ENCODE results near the gene SMTNL2.
"Not testable (repeated sequence)": the region's sequence is repeated elsewhere in the genome, so short reads cannot be mapped to it uniquely, and the experiment has no call there.

The SMTNL2 gene

GRCh38 chr17:4591529-4591928, 7.2 kb downstream of the SMTNL2 start:
- Mint-ChIP-seq H3K9me3 (no peaks in the 10 kb centered on the region), H3K36me3 (no peaks in the 10 kb centered on the region), H3K4me3 (no peak overlapping the region), H3K27ac (no peak overlapping the region), H3K27me3 (peaks cover 35 to 54% of the 10 kb centered on the region in 2 donors), H3K4me1 (peaks cover 6 to 8% of the 10 kb centered on the region in 2 donors)
- DNase-seq (no peak), ATAC-seq (replicated peaks) (no peak)

GRCh38 chr17:4592240-4593005, 8.1 kb downstream of the SMTNL2 start:
- Mint-ChIP-seq H3K4me1 (peaks cover 6 to 8% of the 10 kb centered on the region in 2 donors), H3K27ac (no peak overlapping the region), H3K4me3 (no peak overlapping the region), H3K27me3 (peaks cover 36 to 55% of the 10 kb centered on the region in 2 donors), H3K9me3 (no peaks in the 10 kb centered on the region), H3K36me3 (no peaks in the 10 kb centered on the region)
- DNase-seq: no peak
- no peak for ATAC-seq (replicated peaks)

GRCh38 chr17:4593021-4593421, 8.7 kb downstream of the SMTNL2 start:
- Mint-ChIP-seq H3K4me1 (peaks cover 6 to 8% of the 10 kb centered on the region in 2 donors), H3K27ac (no peak overlapping the region), H3K9me3 (no peaks in the 10 kb centered on the region), H3K4me3 (no peak overlapping the region), H3K36me3 (no peaks in the 10 kb centered on the region), H3K27me3 (peaks cover 36 to 61% of the 10 kb centered on the region in 2 donors)
- DNase-seq: no peak
- ATAC-seq (replicated peaks): no peak

GRCh38 chr17:4594406-4594805, 10.1 kb downstream of the SMTNL2 start:
- Mint-ChIP-seq H3K27ac (no peak overlapping the region), H3K36me3 (no peaks in the 10 kb centered on the region), H3K4me1 (peaks cover 4 to 8% of the 10 kb centered on the region in 2 donors), H3K27me3 (peaks cover 43 to 57% of the 10 kb centered on the region in 2 donors), H3K4me3 (no peak overlapping the region), H3K9me3 (no peaks in the 10 kb centered on the region)
- DNase-seq (no peak), ATAC-seq (replicated peaks) (no peak)

DNA sequence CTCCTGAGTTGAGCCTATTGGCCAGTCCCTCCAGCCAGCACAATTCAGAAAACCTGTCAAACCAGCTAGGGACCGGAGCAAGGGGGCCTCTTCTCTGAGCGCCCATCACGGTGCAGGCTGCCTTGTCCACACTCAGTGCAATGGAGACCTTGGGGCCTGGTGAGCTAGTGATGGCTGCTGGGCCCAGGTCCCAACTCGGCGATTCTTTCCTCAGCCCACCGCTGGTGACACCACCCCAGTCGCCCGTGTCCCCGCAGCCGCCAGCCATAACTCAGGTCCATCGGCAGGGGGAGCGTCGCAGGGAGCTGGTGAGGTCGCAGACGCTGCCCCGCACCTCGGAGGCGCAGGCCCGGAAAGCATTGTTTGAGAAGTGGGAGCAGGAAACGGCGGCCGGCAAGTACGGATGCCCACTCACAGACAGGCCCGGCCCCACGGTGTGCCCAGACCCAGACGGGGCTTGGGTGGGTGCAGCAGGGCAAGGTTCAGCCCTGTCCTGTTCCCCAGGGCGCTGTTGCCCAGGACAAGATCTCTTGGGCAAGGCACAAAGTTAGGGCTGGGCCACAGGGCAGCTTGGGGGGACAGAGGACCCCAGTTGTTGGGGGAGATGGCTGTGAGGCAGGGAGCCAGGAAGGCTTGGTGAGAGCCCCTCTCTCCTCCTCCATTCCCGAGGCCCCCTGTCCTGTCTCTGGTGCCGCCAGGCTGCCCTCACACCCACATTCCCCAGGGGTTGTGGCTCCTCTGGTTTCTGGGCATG, 10.8 kb downstream of the SMTNL2 start:
- peak; percentile 78 to 80 for ATAC-seq (replicated peaks)
- H3K9me3 Mint-ChIP-seq: no peaks in the 10 kb centered on the region
- H3K27me3 Mint-ChIP-seq: peaks cover 45 to 62% of the 10 kb centered on the region in 2 donors
- no peak overlapping the region for H3K27ac Mint-ChIP-seq
- no peak for DNase-seq
- peaks cover 4 to 8% of the 10 kb centered on the region in 2 donors for H3K4me1 Mint-ChIP-seq
- H3K4me3 Mint-ChIP-seq: peak overlapping the region in 1 of 2 donors; percentile 12
- no peaks in the 10 kb centered on the region for H3K36me3 Mint-ChIP-seq

DNA sequence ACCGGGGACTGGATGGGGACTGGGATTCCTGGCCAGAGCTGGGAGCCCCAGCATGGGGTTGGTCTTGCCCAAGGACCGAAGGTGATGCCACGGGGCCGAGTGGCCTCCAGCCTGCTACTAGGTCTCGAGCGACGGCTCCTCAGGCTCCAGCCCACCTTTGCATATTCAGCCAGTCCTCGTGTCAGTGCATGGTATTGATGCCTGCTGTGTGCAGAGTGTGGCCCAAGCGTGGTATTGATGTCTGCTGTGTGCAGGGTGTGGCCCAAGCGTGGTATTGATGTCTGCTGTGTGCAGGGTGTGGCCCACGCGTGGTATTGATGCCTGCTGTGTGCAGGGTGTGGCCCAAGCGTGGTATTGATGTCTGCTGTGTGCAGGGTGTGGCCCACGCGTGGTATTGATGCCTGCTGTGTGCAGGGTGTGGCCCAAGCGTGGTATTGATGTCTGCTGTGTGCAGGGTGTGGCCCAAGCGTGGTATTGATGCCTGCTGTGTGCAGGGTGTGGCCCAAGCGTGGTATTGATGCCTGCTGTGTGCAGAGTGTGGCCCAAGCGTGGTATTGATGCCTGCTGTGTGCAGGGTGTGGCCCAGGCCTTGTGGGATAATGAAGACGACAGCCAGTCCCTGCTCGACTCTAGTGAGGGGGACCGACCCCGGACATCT, 11.5 kb downstream of the SMTNL2 start:
- H3K27me3 Mint-ChIP-seq: peaks cover 41 to 62% of the 10 kb centered on the region in 2 donors
- H3K9me3 Mint-ChIP-seq; H3K27ac Mint-ChIP-seq; H3K4me1 Mint-ChIP-seq; DNase-seq; ATAC-seq (replicated peaks); H3K36me3 Mint-ChIP-seq; H3K4me3 Mint-ChIP-seq: not testable (repeated sequence)

GRCh38 chr17:4596636-4597380, 12.5 kb downstream of the SMTNL2 start:
- no peak overlapping the region for H3K27ac Mint-ChIP-seq
- ATAC-seq (replicated peaks) (no peak), DNase-seq (no peak)
- H3K9me3 Mint-ChIP-seq: no peaks in the 10 kb centered on the region
- H3K27me3 Mint-ChIP-seq: peaks cover 41 to 57% of the 10 kb centered on the region in 2 donors
- H3K36me3 Mint-ChIP-seq: no peaks in the 10 kb centered on the region
- no peak overlapping the region for H3K4me3 Mint-ChIP-seq
- H3K4me1 Mint-ChIP-seq: peaks cover 4 to 8% of the 10 kb centered on the region in 2 donors

- Mint-ChIP-seq H3K36me3 (no peaks in the 10 kb centered on the region), H3K4me1 (peaks cover 4 to 8% of the 10 kb centered on the region in 2 donors), H3K9me3 (no peaks in the 10 kb centered on the region), H3K27me3 (peaks cover 29 to 57% of the 10 kb centered on the region in 2 donors), H3K27ac (no peak overlapping the region), H3K4me3 (no peak overlapping the region)
- no peak for ATAC-seq (replicated peaks)
- no peak for DNase-seq
Measured at GRCh38 chr17:4597975-4598374, 13.6 kb downstream of the SMTNL2 start.

- no peaks in the 10 kb centered on the region for H3K9me3 Mint-ChIP-seq
- H3K4me1 Mint-ChIP-seq: peaks cover 4 to 8% of the 10 kb centered on the region in 2 donors
- no peak overlapping the region for H3K4me3 Mint-ChIP-seq
- no peak overlapping the region for H3K27ac Mint-ChIP-seq
- DNase-seq (no peak), ATAC-seq (replicated peaks) (no peak)
- no peaks in the 10 kb centered on the region for H3K36me3 Mint-ChIP-seq
- peaks cover 24 to 52% of the 10 kb centered on the region in 2 donors for H3K27me3 Mint-ChIP-seq
Measured at GRCh38 chr17:4598776-4599504, 14.6 kb downstream of the SMTNL2 start.

DNA sequence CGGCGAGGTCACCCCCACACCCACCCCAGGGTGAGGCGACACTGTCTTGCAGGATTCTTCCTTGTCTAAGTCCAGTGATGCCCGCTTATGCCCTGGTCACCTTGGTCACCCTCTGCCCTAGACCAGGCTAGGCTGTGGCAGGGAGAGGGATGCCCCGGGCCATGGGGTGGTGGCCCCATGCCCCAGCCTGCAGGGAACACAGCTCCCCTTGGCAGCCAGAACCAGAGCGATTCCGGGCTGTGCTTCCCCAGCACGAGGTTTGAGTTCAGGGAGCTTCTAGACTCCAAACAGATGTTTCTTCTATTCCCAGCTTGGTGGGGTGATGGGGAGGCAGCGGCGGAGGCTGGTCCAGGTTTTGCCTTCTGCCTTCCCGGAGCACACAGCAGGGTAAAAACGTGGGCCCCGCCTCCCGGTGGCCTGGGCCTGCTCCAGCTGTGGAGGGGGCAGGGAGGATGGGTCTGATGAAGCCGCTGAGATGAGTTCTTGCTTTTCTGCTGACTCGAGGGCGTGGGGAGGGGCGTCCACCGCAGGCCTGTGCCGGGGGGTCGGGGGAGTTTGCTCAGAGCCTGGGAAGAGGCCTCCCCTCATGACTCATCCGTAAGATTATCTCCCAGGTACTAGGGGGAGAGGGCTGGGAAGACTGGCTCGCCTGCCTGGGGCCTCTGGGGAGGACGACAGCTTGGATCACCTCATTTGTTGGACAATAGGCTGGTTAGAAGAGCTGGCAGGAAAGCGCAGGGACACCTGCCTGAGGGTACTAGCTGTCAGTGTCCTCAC, 15.4 kb downstream of the SMTNL2 start:
- peaks cover 22 to 49% of the 10 kb centered on the region in 2 donors for H3K27me3 Mint-ChIP-seq
- H3K9me3 Mint-ChIP-seq: no peaks in the 10 kb centered on the region
- H3K4me3 Mint-ChIP-seq: no peak overlapping the region
- H3K27ac Mint-ChIP-seq: no peak overlapping the region
- H3K36me3 Mint-ChIP-seq: no peaks in the 10 kb centered on the region
- ATAC-seq (replicated peaks) (no peak), DNase-seq (no peak)
- peaks cover 4 to 8% of the 10 kb centered on the region in 2 donors for H3K4me1 Mint-ChIP-seq

DNA sequence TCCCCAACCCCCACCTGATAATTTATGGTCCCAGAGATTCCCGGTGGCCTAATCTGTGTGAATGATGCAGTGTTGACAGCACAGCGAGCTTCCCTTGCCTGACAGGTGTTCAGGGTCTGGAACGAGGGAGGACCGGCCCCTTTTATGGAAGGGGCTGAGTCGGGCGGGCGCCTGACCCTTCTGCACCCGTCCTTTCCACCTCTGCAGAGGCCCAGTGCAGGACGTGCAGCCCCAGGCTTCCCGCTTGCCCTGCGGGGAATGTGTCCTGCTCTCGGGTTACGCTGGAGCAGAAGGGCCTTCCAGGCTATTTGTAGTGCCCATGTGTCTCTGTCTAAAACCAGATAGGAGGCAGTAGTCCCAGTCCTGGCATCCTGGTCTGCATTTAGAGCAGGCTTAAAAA, 16.2 kb downstream of the SMTNL2 start:
- no peak for ATAC-seq (replicated peaks)
- Mint-ChIP-seq H3K27me3 (peaks cover 16 to 43% of the 10 kb centered on the region in 2 donors), H3K27ac (peak overlapping the region; percentile 14), H3K9me3 (no peaks in the 10 kb centered on the region), H3K4me1 (peaks cover 1 to 2% of the 10 kb centered on the region in 2 donors), H3K4me3 (no peak overlapping the region), H3K36me3 (no peaks in the 10 kb centered on the region)
- DNase-seq: no peak

GRCh38 chr17:4601326-4601725, 17.0 kb downstream of the SMTNL2 start:
- no peak for ATAC-seq (replicated peaks)
- no peak for DNase-seq
- Mint-ChIP-seq H3K9me3 (no peaks in the 10 kb centered on the region), H3K27ac (no peak overlapping the region), H3K4me3 (no peak overlapping the region), H3K4me1 (peaks cover 2 to 5% of the 10 kb centered on the region in 2 donors), H3K27me3 (peaks cover 16 to 43% of the 10 kb centered on the region in 2 donors), H3K36me3 (no peaks in the 10 kb centered on the region)

- Mint-ChIP-seq H3K27me3 (peaks cover 14 to 40% of the 10 kb centered on the region in 2 donors), H3K4me1 (peaks cover 2 to 5% of the 10 kb centered on the region in 2 donors), H3K4me3 (no peak overlapping the region), H3K27ac (no peak overlapping the region), H3K9me3 (no peaks in the 10 kb centered on the region), H3K36me3 (no peaks in the 10 kb centered on the region)
- DNase-seq (no peak), ATAC-seq (replicated peaks) (no peak)
Measured at GRCh38 chr17:4602041-4602440, 17.7 kb downstream of the SMTNL2 start.
